ENCODE results near the gene TRPV2.

DNA sequence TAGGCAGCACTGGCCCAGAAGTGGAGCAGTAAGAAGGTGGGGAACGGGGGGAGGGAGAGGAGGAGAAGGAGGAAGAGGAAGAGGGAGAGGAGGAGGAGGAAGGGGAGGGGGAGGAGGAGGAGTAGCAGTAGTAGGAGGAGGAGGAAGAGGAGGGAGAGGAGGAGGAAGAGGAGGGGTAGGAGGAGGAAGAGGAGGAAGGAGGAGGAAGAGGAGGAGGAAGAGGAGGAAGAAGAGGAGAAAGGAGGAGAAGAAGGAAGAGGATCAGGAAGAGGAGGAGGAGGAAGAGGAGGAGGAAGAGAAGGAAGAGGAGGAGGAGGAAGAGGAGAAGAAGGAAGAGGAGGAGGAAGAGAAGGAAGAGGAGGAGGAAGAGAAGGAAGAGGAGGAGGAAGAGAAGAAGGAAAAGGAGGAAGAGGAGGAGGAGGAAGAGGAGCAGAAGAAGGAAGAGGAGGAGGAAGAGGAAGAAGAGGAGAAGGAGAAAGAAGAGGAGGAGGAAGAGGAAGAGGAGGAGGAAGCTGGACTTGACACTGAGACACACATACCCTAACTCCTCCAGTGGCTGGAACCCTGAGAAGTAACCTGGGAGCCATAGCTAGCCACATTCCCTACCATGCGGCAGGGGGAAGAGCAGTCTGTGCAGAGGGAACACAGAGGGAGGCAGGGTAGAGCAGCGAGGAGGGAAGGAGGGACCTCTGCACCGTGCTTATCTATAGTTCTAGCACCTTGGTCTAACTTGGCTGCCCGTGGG, 40.8 kb downstream of the TRPV2 start:
- no peak for TF ChIP-seq PKNOX1 (IDR thresholded peaks at IDR 0.05)
- no peak for TF ChIP-seq HDGF (IDR thresholded peaks at IDR 0.05; ENCODE audit: borderline replicate concordance)

Measured in HEK293T (cell line).